Vagina (tissue), 2 donors: Measurements from ENCODE around the gene ARSD. TPM values are rescaled to one million over a fixed set of nuclear protein-coding genes. Genes with fewer than 3 reads are reported as not detected.

ENCODE experiments used
- DNase-seq, 2 donors: peaks; one replicate each; pipeline ENCODE4 v3.0.0-alpha.2; 2017; ENCODE audit errors: extremely low spot score in 2 of 2
- H3K27ac ChIP-seq: fragments of 200-600 bp; sonication (generic); one replicate; pipeline ENCODE4 v1.5.1; 2019
- H3K27me3 ChIP-seq: fragments of 200-600 bp; sonication (generic); one replicate; pipeline ENCODE4 v1.5.1; 2019
- H3K36me3 ChIP-seq, 2 donors: fragments of 200-600 bp; sonication (generic); one replicate each; pipeline ENCODE4 v1.5.1; 2017 to 2019
- H3K4me1 ChIP-seq: fragments of 200-600 bp; sonication (generic); one replicate; pipeline ENCODE4 v1.5.1; 2019
- H3K4me3 ChIP-seq, 2 donors: fragments of 200-600 bp; sonication (generic); 1 replicate in 1 of 2; 2 replicates in 1 of 2; pipeline ENCODE4 v1.5.1; 2016 to 2019
- H3K9me3 ChIP-seq: fragments of 200-600 bp; sonication (generic); one replicate; pipeline ENCODE4 v1.5.1; 2019
- CTCF ChIP-seq, 3 experiments: fragments of 450-650 bp in 2 of 3; fragments of 200-600 bp in 1 of 3; sonication (generic) in 1 of 3; IDR thresholded peaks; one replicate each; pipeline ENCODE4 v1.5.1; 2017 to 2019; ENCODE audit warnings: antibody characterized with exemption in 3 of 3, mild to moderate bottlenecking in 2 of 3, moderate library complexity in 2 of 3
- POLR2A ChIP-seq, 2 donors: fragments of 450-650 bp; IDR thresholded peaks; one replicate each; pipeline ENCODE4 v1.6.1; 2017; ENCODE audit warnings: antibody characterized with exemption in 2 of 2, mild to moderate bottlenecking in 2 of 2, moderate library complexity in 2 of 2
- POLR2AphosphoS5 ChIP-seq, 2 donors: sonication (generic); formaldehyde crosslinking; IDR thresholded peaks; one replicate each; pipeline ENCODE4 v1.9.0; 2017; ENCODE audit warnings: antibody characterized with exemption in 2 of 2, mild to moderate bottlenecking in 2 of 2, low read depth in 1 of 2; ENCODE audit not compliant: insufficient read depth in 1 of 2
- intact Hi-C: fragments of 100-400 bp; cut with DNase I; formaldehyde crosslinking; loops from one replicate; pipeline ENCODE4 v1.15.1; 2023
- total RNA-seq: library from RNA; depleted of rRNA; stranded (reverse); fragments of >200 nt; gene quantifications from one replicate; pipeline ENCODE4 v1.2.3, GENCODE V29; 2016

ARSD gene
- total RNA-seq, 1 donor from 2014 or later: 14.0 TPM

DNA sequence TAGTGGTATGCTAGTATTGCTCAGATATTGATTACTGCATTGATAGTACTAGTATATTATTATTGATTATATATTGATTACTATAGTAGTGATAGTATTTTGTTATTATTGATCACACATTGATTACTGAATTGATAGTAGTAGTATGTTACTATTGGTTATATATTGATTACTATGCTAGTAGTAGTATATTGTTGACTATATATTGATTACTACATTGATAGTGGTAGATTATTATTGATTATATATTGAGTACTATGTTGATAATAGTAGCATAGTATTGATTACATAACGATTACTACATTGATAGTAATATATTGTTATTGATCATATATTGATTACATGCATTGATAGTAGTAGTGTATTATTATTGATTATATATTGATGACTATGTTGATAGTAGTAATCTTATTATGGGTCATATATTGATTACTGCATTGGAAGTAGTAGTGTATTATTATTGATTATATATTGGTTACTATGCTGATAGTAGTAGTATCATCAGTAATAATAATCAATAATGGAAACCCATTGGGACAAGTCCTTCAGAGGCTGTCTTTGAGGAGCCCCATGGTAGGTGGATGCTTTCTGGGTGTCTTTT lies 69.8 kb downstream of the ARSD start:
- H3K4me3 ChIP-seq: no peak overlapping the region
- H3K9me3 ChIP-seq: no peaks in the 10 kb centered on the region
- no peaks in the 10 kb centered on the region for H3K4me1 ChIP-seq
- no peak overlapping the region for H3K27ac ChIP-seq
- H3K36me3 ChIP-seq: no peaks in the 10 kb centered on the region
- H3K27me3 ChIP-seq: no peaks in the 10 kb centered on the region
- DNase-seq: no peak
- intact Hi-C loops: no loop called here
- TF ChIP-seq CTCF (IDR thresholded peaks at IDR 0.05) (no peak), POLR2AphosphoS5 (IDR thresholded peaks at IDR 0.05; ENCODE audit: insufficient read depth in 1 of 2, low read depth in 1 of 2) (no peak)

- Histone ChIP-seq H3K27ac (no peak overlapping the region), H3K27me3 (no peaks in the 10 kb centered on the region), H3K36me3 (no peaks in the 10 kb centered on the region), H3K9me3 (no peaks in the 10 kb centered on the region), H3K4me3 (no peak overlapping the region), H3K4me1 (no peaks in the 10 kb centered on the region)
- no peak for DNase-seq
- TF ChIP-seq POLR2A (IDR thresholded peaks at IDR 0.05) (no peak), CTCF (IDR thresholded peaks at IDR 0.05) (no peak), POLR2AphosphoS5 (IDR thresholded peaks at IDR 0.05; ENCODE audit: insufficient read depth in 1 of 2, low read depth in 1 of 2) (no peak)
- intact Hi-C loops: no loop called here
These were observed 71.6 kb downstream of the ARSD start for GRCh38 chrX:2857566-2857965.

DNA sequence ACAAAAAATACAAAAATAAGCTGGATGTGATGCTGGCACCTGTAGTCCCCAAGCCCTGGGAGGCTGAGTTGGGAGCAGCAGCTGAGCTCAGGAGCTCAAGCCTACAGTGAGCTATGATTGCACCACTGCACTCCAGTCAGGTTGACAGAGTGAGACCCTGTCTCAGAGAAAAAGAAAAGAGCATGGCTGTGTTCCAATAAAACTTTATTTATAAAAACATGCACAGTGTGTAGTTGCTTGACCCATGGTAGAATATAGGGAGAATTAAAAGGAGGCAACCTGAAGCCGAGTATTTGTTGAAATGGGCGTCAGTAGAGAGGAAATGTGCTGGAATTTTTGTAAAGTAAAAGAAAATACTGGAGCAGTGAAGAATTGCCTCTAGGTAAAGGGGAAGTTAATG lies 73.4 kb downstream of the ARSD start:
- no peaks in the 10 kb centered on the region for H3K4me1 ChIP-seq
- TF ChIP-seq POLR2AphosphoS5 (IDR thresholded peaks at IDR 0.05; ENCODE audit: insufficient read depth in 1 of 2, low read depth in 1 of 2) (no peak), POLR2A (IDR thresholded peaks at IDR 0.05) (no peak), CTCF (IDR thresholded peaks at IDR 0.05) (no peak)
- no peak for DNase-seq
- intact Hi-C loops: no loop called here
- no peaks in the 10 kb centered on the region for H3K27me3 ChIP-seq
- H3K36me3 ChIP-seq: no peaks in the 10 kb centered on the region
- no peaks in the 10 kb centered on the region for H3K9me3 ChIP-seq
- no peak overlapping the region for H3K27ac ChIP-seq
- H3K4me3 ChIP-seq: no peak overlapping the region

GRCh38 chrX:2854918-2855317 lies 74.2 kb downstream of the ARSD start:
- H3K36me3 ChIP-seq: no peaks in the 10 kb centered on the region
- TF ChIP-seq POLR2AphosphoS5 (IDR thresholded peaks at IDR 0.05; ENCODE audit: insufficient read depth in 1 of 2, low read depth in 1 of 2) (no peak), CTCF (IDR thresholded peaks at IDR 0.05) (no peak), POLR2A (IDR thresholded peaks at IDR 0.05) (no peak)
- peak in 1 of 2 donors; percentile 70 for DNase-seq
- H3K4me1 ChIP-seq: no peaks in the 10 kb centered on the region
- intact Hi-C loops: no loop called here
- no peak overlapping the region for H3K27ac ChIP-seq
- H3K4me3 ChIP-seq: no peak overlapping the region
- no peaks in the 10 kb centered on the region for H3K27me3 ChIP-seq
- H3K9me3 ChIP-seq: no peaks in the 10 kb centered on the region

Other genes with a start within 250 kb of the ARSD start
- 282 TPM for gene CD99, start 238.0 kb downstream of the ARSD start, total RNA-seq
- 5.9 TPM for gene XG, start 177.3 kb downstream of the ARSD start, total RNA-seq
- 15.7 TPM for gene GYG2, start 100.4 kb downstream of the ARSD start, total RNA-seq
- not detected for gene ARSH, start 77.2 kb upstream of the ARSD start, total RNA-seq
- 2.2 TPM for gene ARSF, start 112.1 kb upstream of the ARSD start, total RNA-seq